K562 (cell line): Measurements from ENCODE around the gene TAX1BP1. TPM values are rescaled to one million over a fixed set of nuclear protein-coding genes. Genes with fewer than 3 reads are reported as not detected.

Experiments
- ATAC-seq: fragments of 200-7000 bp; cut with Tn5 transposase; 3 replicates; pipeline ENCODE4 v1.9.1; 2020; ENCODE audit warnings: moderate library complexity
- BruUV-seq: library from RNA; stranded (reverse); fragments of 400-500 nt; replicated peaks from 2 replicates; lab custom pipeline; 2021; lab: Mats Ljungman, UMichigan
- CTCF ChIA-PET: fragments of 300-600 bp; formaldehyde crosslinking; extraction: SDS; loops from one replicate; lab custom pipeline; 2021; ENCODE audit warnings: low intra/inter-chr PET ratio; lab: Yijun Ruan, JAX
- POLR2A ChIA-PET: fragments of 300-600, 350-650 bp; sonication (Branson Sonifier 250); formaldehyde crosslinking; extraction: SDS; loops from one replicate; lab custom pipeline; 2021; ENCODE audit warnings: antibody characterized with exemption, inconsistent platforms; lab: Yijun Ruan, JAX
- DNase-seq, 4 experiments: peaks; one replicate each; pipeline versions ENCODE4 v3.0.0 to v3.0.0-alpha.2; 2011 to 2018; ENCODE audit warnings: low spot score in 3 of 4, mixed read lengths in 3 of 4; ENCODE audit errors: extremely low read depth in 1 of 4
- FAIRE-seq: peaks from 2 replicates; lab custom pipeline; 2011; peaks lifted over from hg19 to GRCh38; lab: Jason Lieb, UNC
- H2AFZ ChIP-seq: 2 replicates; pipeline ENCODE4 v1.6.0; 2011; ENCODE audit warnings: low read depth, low read length, control low read depth, inconsistent platforms
- H3K27ac ChIP-seq: fragments of 200-600 bp; 3 replicates; pipeline ENCODE4 v1.8.0; 2011; ENCODE audit warnings: low read depth, mild to moderate bottlenecking, control low read depth, inconsistent platforms, low read length, moderate library complexity, mixed read lengths; ENCODE audit errors: extremely low read depth
- H3K27me3 ChIP-seq, 2 experiments: fragments of 300-600 bp in 1 of 2; 2 replicates in 1 of 2; 3 replicates in 1 of 2; pipeline versions ENCODE4 v1.6.0 to v1.8.0; 2011; ENCODE audit warnings: inconsistent platforms in 2 of 2, low read length in 2 of 2, mild to moderate bottlenecking in 1 of 2, mixed read lengths in 1 of 2, moderate library complexity in 1 of 2; ENCODE audit not compliant: control insufficient read depth in 2 of 2, insufficient read depth in 2 of 2
- H3K36me3 ChIP-seq: fragments of 300-600 bp; 3 replicates; pipeline ENCODE4 v1.8.0; 2011; ENCODE audit warnings: mild to moderate bottlenecking, low read length, inconsistent platforms; ENCODE audit not compliant: control insufficient read depth, insufficient read depth
- H3K4me1 ChIP-seq, 2 experiments: fragments of 200-600 bp in 1 of 2; replicated peaks in 1 of 2; 2 replicates in 1 of 2; 3 replicates in 1 of 2; pipeline versions ENCODE4 v1.5.1 to v1.8.0; 2011; ENCODE audit warnings: inconsistent platforms in 2 of 2, low read length in 2 of 2, mild to moderate bottlenecking in 1 of 2, mixed read lengths in 1 of 2, moderate library complexity in 1 of 2; ENCODE audit not compliant: control insufficient read depth in 2 of 2, insufficient read depth in 2 of 2
- H3K4me2 ChIP-seq: 2 replicates; pipeline ENCODE4 v1.6.1; 2011; ENCODE audit warnings: low read length, control low read depth, inconsistent platforms, mixed read lengths; ENCODE audit not compliant: insufficient read depth
- H3K4me3 ChIP-seq: fragments of 200-600 bp; sonication (generic), shearing (Covaris generic); 2 replicates; pipeline ENCODE4 v1.5.1; 2016; ENCODE audit warnings: control low read depth, inconsistent platforms
- H3K79me2 ChIP-seq: fragments of 200-600 bp; 3 replicates; pipeline ENCODE4 v1.8.0; 2011; ENCODE audit warnings: low read length, inconsistent platforms; ENCODE audit not compliant: control insufficient read depth, insufficient read depth
- H3K9ac ChIP-seq, 2 experiments: 2 replicates each; pipeline versions ENCODE4 v1.6.0 to v1.6.1; 2011; ENCODE audit warnings: low read depth in 2 of 2, low read length in 2 of 2, control low read depth in 1 of 2, inconsistent platforms in 1 of 2, mild to moderate bottlenecking in 1 of 2, mixed read lengths in 1 of 2; ENCODE audit not compliant: insufficient read depth in 1 of 2
- H3K9me1 ChIP-seq: one replicate; pipeline ENCODE4 v1.6.0; 2011; ENCODE audit warnings: inconsistent platforms, mild to moderate bottlenecking, low read length, moderate library complexity; ENCODE audit not compliant: control insufficient read depth, insufficient read depth
- H3K9me3 ChIP-seq: replicated peaks from 2 replicates; pipeline ENCODE4 v1.5.1; 2011; ENCODE audit warnings: low read depth, low read length, inconsistent platforms; ENCODE audit not compliant: control insufficient read depth, insufficient read depth
- H4K20me1 ChIP-seq: replicated peaks from 2 replicates; pipeline ENCODE4 v1.6.1; 2011; ENCODE audit warnings: low read length, inconsistent platforms, mixed read lengths; ENCODE audit not compliant: control insufficient read depth, insufficient read depth
- DIDO1 ChIP-seq: fragments of 450-650 bp; IDR thresholded peaks from 2 replicates; pipeline ENCODE4 v1.6.1; 2016; ENCODE audit warnings: low read depth, missing biosample characterization, missing genetic modification characterization
- E2F5 ChIP-seq: sonication (generic); formaldehyde crosslinking; IDR thresholded peaks from 2 replicates; pipeline ENCODE4 v1.8.0; 2022; ENCODE audit warnings: mild to moderate bottlenecking, missing genetic modification reagents
- GTF2B ChIP-seq: IDR thresholded peaks from 2 replicates; pipeline ENCODE4 v1.6.1; 2011; ENCODE audit not compliant: insufficient read length; ENCODE audit errors: extremely low read depth
- ILF3 ChIP-seq: fragments of 450-650 bp; IDR thresholded peaks from 2 replicates; pipeline ENCODE4 v1.6.1; 2018; ENCODE audit warnings: antibody characterized with exemption, mild to moderate bottlenecking, moderate library complexity, borderline replicate concordance
- JUND ChIP-seq, 2 experiments: IDR thresholded peaks; 2 replicates in 1 of 2; 3 replicates in 1 of 2; pipeline ENCODE4 v1.6.1; 2011; ENCODE audit warnings: borderline replicate concordance in 2 of 2, low read depth in 2 of 2, low read length in 2 of 2, improper control_type of control experiment in 1 of 2, missing biosample characterization in 1 of 2, missing genetic modification characterization in 1 of 2, missing genetic modification reagents in 1 of 2
- PHB ChIP-seq: fragments of 250-450 bp; sonication (Bioruptor Pico); IDR thresholded peaks from 2 replicates; pipeline ENCODE4 v1.5.0; 2021
- SOX6 ChIP-seq: fragments of 450-650 bp; IDR thresholded peaks from 2 replicates; pipeline ENCODE4 v1.6.1; 2014; ENCODE audit warnings: mild to moderate bottlenecking
- STAT5B ChIP-seq: fragments of 250-450 bp; sonication (Bioruptor Pico); IDR thresholded peaks from 2 replicates; pipeline ENCODE4 v1.8.0; 2021; ENCODE audit warnings: mild to moderate bottlenecking, inconsistent platforms
- WGBS: fragments of 100-300 bp; shearing (Covaris generic); methylation state at CpG from one replicate; pipeline ENCODE4 v1.1.6; 2016; ENCODE audit warnings: low coverage, mixed read lengths; ENCODE audit not compliant: insufficient coverage; ENCODE audit errors: missing lambda C conversion rate; 5-methylcytosine and 5-hydroxymethylcytosine counted together
- in situ Hi-C: fragments of 300-500 bp; cut with MboI; formaldehyde crosslinking; loops from 4 replicates; pipeline ENCODE4 v1.15.0; 2018; ENCODE audit warnings: inconsistent platforms, mixed read lengths
- intact Hi-C: fragments of 100-400 bp; cut with micrococcal nuclease; formaldehyde crosslinking; loops from 2 replicates; pipeline ENCODE4 v1.14.2; 2022
- polyA plus RNA-seq, 8 experiments: library from polyadenylated mRNA; depleted of rRNA in 4 of 8; stranded (reverse) in 5 of 8; unstranded in 3 of 8; fragments of >200 nt; fragmentation: Nextera tagmentation in 2 of 8; fragmentation: Illumina TruSeq in 1 of 8; extraction: Ambion mirVana in 2 of 8; extraction: Trizol in 1 of 8; gene quantifications; 2 replicates each; pipeline versions ENCODE4 v1.2.1 to v1.2.3, GENCODE V29; 2011 to 2014; ENCODE audit warnings: inconsistent platforms in 1 of 8, missing spikeins in 1 of 8
- total RNA-seq, 7 experiments: library from RNA; depleted of rRNA in 6 of 7; stranded (reverse); fragments of >200 nt in 6 of 7; fragmentation: Illumina TruSeq in 2 of 7; extraction: Trizol in 2 of 7; gene quantifications; 2 replicates each; pipeline versions ENCODE4 v1.2.1 to v1.2.3, GENCODE V29; 2011 to 2021; ENCODE audit warnings: low replicate concordance in 1 of 7
- TF ChIP-seq, protein P1 (sequence below), 2 experiments: fragments of 450-650 bp; IDR thresholded peaks; 2 replicates each; pipeline ENCODE4 v1.6.1; 2016
- TF ChIP-seq, protein P2 (sequence below): fragments of 250-450 bp; sonication (Bioruptor Pico); IDR thresholded peaks from 2 replicates; pipeline ENCODE4 v1.5.0; 2020; ENCODE audit warnings: mild to moderate bottlenecking

TAX1BP1 gene
- total and polyA plus RNA-seq, 9 of the 15 experiments (the other 6 are each of a cell fraction or from before 2014, with no cell fraction given) = 49.0 to 119 (median 75.9) TPM

DNA sequence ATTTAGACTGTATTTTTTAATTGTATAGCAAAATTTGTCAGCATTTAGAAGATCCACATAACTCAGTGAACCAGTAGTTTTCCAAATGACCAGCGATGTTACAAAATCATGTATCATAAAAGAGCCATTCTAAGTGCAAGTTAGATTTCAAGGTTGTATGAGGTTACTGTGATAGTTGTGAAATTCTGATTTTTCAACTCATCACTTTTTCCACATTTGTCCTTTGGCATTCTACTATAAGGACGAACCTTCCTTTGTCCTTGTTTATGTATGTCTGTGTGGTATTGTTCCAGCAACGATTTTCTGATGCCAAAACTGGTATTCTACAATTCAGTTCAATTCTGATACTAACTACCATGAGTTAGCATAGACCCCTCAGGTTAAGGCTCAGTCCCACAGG, 64.2 kb downstream of the TAX1BP1 start:
- 60% methylated on average over 3 of the region's 3 CpGs for WGBS
- Histone ChIP-seq H3K4me2 (no peak overlapping the region), H3K27me3 (no peaks in the 10 kb centered on the region), H3K9ac (no peak overlapping the region), H3K79me2 (no peaks in the 10 kb centered on the region), H3K4me3 (no peak overlapping the region), H3K36me3 (peaks cover 2% of the 10 kb centered on the region; the same call in 1 of the 3 replicates), H3K4me1 (peaks cover 0 to 6% of the 10 kb centered on the region in 2 experiments; a peak in 3 of 5 replicates), H2AFZ (no peak overlapping the region), H3K9me1 (no peaks in the 10 kb centered on the region), H3K27ac (no peak overlapping the region), H4K20me1 (no peaks in the 10 kb centered on the region), H3K9me3 (no peaks in the 10 kb centered on the region)
- TF ChIP-seq, protein P1, sequence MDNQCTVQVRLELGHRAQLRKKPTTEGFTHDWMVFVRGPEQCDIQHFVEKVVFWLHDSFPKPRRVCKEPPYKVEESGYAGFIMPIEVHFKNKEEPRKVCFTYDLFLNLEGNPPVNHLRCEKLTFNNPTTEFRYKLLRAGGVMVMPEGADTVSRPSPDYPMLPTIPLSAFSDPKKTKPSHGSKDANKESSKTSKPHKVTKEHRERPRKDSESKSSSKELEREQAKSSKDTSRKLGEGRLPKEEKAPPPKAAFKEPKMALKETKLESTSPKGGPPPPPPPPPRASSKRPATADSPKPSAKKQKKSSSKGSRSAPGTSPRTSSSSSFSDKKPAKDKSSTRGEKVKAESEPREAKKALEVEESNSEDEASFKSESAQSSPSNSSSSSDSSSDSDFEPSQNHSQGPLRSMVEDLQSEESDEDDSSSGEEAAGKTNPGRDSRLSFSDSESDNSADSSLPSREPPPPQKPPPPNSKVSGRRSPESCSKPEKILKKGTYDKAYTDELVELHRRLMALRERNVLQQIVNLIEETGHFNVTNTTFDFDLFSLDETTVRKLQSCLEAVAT (IDR thresholded peaks at IDR 0.05) = no peak
- TF ChIP-seq STAT5B (CRISPR knock-in tag) (no peak), E2F5 (no peak), DIDO1 (no peak), PHB (CRISPR knock-in tag) (no peak), SOX6 (no peak), GTF2B (no peak), ILF3 (no peak), JUND (IDR thresholded peaks at IDR 0.05; ENCODE audit: borderline replicate concordance, low read depth, low read length) (no peak), JUND (tag; IDR thresholded peaks at IDR 0.05; ENCODE audit: borderline replicate concordance, low read depth, low read length) (no peak)
- TF ChIP-seq, protein P2, sequence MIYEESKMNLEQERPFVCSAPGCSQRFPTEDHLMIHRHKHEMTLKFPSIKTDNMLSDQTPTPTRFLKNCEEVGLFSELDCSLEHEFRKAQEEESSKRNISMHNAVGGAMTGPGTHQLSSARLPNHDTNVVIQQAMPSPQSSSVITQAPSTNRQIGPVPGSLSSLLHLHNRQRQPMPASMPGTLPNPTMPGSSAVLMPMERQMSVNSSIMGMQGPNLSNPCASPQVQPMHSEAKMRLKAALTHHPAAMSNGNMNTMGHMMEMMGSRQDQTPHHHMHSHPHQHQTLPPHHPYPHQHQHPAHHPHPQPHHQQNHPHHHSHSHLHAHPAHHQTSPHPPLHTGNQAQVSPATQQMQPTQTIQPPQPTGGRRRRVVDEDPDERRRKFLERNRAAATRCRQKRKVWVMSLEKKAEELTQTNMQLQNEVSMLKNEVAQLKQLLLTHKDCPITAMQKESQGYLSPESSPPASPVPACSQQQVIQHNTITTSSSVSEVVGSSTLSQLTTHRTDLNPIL (CRISPR knock-in tag) = no peak
- ATAC-seq (no peak), FAIRE-seq (no peak), DNase-seq (no peak)
- POLR2A ChIA-PET = no interaction called here
- in situ Hi-C loops (no loop called here), intact Hi-C loops (no loop called here)
- no TSS peak for BruUV-seq
- CTCF ChIA-PET = no interaction called here
